ENCODE data around the gene PFKFB2.

GRCh38 chr1:207088161-207088560 is 35.1 kb downstream of the PFKFB2 start:
- no peak for TF ChIP-seq POLR2A (IDR thresholded peaks at IDR 0.05; ENCODE audit: low read depth, low read length)
- no peak for TF ChIP-seq POLR2AphosphoS5 (IDR thresholded peaks at IDR 0.05; ENCODE audit: low read depth, low read length)
